ENCODE data around the gene CDH16.

Gene CDH16

GRCh38 chr16:66862023-66862520 lies 56.6 kb downstream of the CDH16 start:
- DNase-seq = no peak

- no peak for DNase-seq
Measured at GRCh38 chr16:66859397-66860068, 59.2 kb downstream of the CDH16 start.

GRCh38 chr16:66858740-66859396 lies 59.8 kb downstream of the CDH16 start:
- no peak for DNase-seq
